GM13977 (cell line): ENCODE measurements around the gene COL8A1.
A peak's percentile ranks its signal among the peaks of the same experiment; 100 is the strongest.

Experiments
- DNase-seq: peaks from one replicate; pipeline ENCODE4 v3.0.0; 2012; ENCODE audit warnings: low spot score
- in situ Hi-C: fragments of 300-500 bp; cut with MboI; formaldehyde crosslinking; loops from one replicate; pipeline ENCODE4 v1.12.0; 2022; ENCODE audit warnings: low sequenced_read_pairs, low pct_unique_long_range_greater_than_20kb, mixed read lengths, inconsistent platforms; ENCODE audit not compliant: unreplicated experiment
- TF ChIP-seq, protein P1 (sequence below): IDR thresholded peaks from 2 replicates; pipeline ENCODE4 v1.5.1; 2012; ENCODE audit warnings: mild to moderate bottlenecking, control low read depth; ENCODE audit not compliant: insufficient read depth; ENCODE audit errors: extremely low read depth, missing control alignments

Gene COL8A1

GRCh38 chr3:99842826-99843589 lies 204.6 kb downstream of the COL8A1 start:
- TF ChIP-seq, protein P1, sequence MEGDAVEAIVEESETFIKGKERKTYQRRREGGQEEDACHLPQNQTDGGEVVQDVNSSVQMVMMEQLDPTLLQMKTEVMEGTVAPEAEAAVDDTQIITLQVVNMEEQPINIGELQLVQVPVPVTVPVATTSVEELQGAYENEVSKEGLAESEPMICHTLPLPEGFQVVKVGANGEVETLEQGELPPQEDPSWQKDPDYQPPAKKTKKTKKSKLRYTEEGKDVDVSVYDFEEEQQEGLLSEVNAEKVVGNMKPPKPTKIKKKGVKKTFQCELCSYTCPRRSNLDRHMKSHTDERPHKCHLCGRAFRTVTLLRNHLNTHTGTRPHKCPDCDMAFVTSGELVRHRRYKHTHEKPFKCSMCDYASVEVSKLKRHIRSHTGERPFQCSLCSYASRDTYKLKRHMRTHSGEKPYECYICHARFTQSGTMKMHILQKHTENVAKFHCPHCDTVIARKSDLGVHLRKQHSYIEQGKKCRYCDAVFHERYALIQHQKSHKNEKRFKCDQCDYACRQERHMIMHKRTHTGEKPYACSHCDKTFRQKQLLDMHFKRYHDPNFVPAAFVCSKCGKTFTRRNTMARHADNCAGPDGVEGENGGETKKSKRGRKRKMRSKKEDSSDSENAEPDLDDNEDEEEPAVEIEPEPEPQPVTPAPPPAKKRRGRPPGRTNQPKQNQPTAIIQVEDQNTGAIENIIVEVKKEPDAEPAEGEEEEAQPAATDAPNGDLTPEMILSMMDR = peak; percentile 64
- in situ Hi-C loops = loop anchor here (10.0 to 25.0 kb wide), 2 partner anchors 222 to 744 kb away; no protein-coding TSS in a partner anchor
- DNase-seq = no peak

- in situ Hi-C loops = loop anchor here (10.0 to 25.0 kb wide), 2 partner anchors 221 to 744 kb away; no protein-coding TSS in a partner anchor
- DNase-seq = no peak
- TF ChIP-seq, protein P1 = no peak
These were observed 205.3 kb downstream of the COL8A1 start for GRCh38 chr3:99843590-99844258.

DNA sequence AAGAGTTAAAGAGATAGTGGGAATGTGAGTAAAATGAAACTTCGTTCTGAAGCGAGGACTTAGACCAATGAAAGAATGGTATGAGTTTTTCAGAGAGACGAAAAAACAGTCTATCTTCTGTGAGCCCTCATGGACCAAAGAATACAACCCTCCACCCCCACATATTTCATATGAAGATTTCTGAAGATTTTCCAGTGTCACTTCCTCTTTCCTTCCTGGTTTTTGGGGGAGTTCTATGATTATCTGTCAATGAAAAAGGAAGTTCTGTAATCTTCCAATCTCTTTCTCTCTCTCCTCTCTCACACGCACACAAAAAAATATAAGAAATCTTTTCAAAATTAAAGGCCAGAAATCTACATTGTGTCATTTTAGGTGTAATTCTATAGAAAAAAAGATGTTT lies 206.9 kb downstream of the COL8A1 start:
- TF ChIP-seq, protein P1 = no peak
- in situ Hi-C loops = loop anchor here (10.0 to 25.0 kb wide), 2 partner anchors 219 to 742 kb away; no protein-coding TSS in a partner anchor
- no peak for DNase-seq

GRCh38 chr3:99845999-99846398 lies 207.6 kb downstream of the COL8A1 start:
- in situ Hi-C loops = loop anchor here (10.0 to 25.0 kb wide), 2 partner anchors 219 to 741 kb away; no protein-coding TSS in a partner anchor
- no peak for DNase-seq
- TF ChIP-seq, protein P1 = no peak

DNA sequence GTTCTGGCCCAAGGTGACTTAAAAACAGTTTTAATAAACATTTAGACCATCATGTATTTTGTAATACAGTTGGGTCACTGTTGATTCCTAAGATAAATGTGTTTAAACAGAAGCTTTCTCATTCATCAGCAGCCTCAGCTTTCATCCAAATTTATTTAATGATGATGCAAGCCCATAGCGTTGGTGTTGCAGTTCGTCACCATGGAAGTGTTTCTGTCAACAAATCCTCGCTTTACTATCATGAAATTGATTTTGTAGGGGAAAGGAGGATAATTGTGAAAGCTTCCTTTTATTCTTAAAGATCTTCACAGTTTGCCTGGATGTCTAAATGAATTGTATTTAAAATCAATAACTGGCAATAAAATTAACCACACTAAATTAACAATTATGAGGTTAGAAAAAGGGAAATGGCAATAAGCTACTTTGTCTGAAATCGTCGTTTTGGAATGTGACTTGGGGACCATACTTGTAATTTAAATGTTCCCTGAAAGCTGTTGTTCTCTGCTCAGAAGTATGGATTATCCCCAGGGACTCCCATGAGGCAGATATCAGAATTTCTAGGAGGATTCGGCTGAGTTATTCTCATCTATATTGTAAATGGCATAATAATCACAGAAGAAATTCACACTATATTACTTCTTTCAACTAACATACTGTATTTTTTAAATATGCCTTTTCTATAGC lies 208.2 kb downstream of the COL8A1 start:
- no peak for DNase-seq
- TF ChIP-seq, protein P1 = no peak
- in situ Hi-C loops = loop anchor here (10.0 to 25.0 kb wide), 2 partner anchors 218 to 741 kb away; no protein-coding TSS in a partner anchor

- in situ Hi-C loops = loop anchor here (10.0 to 25.0 kb wide), 2 partner anchors 216 to 739 kb away; no protein-coding TSS in a partner anchor
- DNase-seq = no peak
- TF ChIP-seq, protein P1 = no peak
These were observed 210.0 kb downstream of the COL8A1 start for GRCh38 chr3:99848433-99848832.
